ENCODE measurements around the gene VPS45.

Gene VPS45

DNA sequence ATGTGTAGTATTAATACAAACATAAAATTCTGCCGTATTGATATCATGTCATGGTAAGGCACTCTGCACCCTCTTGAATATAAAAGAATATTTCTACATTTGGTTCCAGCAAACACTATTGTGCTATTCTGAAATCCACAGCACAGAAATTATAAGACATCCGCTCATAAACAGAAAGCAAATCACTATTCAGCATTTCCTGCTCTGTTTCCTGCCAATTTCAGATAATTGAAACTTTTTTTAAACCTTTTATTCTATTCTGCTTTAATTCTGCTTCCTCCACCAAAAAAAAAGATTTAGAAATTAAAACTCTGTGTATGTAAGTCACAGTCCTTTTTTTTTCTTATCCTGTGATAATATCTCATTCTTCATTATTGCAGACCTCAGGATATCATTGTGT is 42.5 kb downstream of the VPS45 start:
- in situ Hi-C loops (cut with MboI; ENCODE audit: low pct_unique_long_range_greater_than_20kb, low sequenced_read_pairs, unreplicated experiment): no loop called here
- no peak for DNase-seq (ENCODE audit: low spot score)
- TF ChIP-seq, protein P1, sequence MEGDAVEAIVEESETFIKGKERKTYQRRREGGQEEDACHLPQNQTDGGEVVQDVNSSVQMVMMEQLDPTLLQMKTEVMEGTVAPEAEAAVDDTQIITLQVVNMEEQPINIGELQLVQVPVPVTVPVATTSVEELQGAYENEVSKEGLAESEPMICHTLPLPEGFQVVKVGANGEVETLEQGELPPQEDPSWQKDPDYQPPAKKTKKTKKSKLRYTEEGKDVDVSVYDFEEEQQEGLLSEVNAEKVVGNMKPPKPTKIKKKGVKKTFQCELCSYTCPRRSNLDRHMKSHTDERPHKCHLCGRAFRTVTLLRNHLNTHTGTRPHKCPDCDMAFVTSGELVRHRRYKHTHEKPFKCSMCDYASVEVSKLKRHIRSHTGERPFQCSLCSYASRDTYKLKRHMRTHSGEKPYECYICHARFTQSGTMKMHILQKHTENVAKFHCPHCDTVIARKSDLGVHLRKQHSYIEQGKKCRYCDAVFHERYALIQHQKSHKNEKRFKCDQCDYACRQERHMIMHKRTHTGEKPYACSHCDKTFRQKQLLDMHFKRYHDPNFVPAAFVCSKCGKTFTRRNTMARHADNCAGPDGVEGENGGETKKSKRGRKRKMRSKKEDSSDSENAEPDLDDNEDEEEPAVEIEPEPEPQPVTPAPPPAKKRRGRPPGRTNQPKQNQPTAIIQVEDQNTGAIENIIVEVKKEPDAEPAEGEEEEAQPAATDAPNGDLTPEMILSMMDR (IDR thresholded peaks at IDR 0.05; ENCODE audit: extremely low read depth, insufficient read depth, missing control alignments): no peak

DNA sequence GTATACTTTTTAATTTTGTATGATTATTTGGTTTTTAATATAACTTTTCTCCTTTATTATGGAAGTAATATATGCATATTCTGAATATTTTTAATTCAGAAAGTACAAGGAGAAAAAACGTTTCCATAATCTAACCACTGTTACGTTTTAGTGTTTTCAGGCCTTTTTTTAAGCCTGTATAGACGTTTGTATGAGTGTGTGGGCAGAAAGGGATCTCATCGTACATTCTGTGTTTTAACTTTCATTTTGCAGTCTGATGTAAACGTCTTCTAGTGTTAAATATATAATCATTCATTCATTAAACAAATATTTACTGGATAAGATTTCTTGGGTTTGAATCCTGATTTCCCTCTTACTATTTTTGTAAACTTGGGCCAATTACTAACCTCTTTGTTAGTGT is 44.1 kb downstream of the VPS45 start:
- TF ChIP-seq, protein P1 (IDR thresholded peaks at IDR 0.05; ENCODE audit: extremely low read depth, insufficient read depth, missing control alignments): no peak
- in situ Hi-C loops (cut with MboI; ENCODE audit: low pct_unique_long_range_greater_than_20kb, low sequenced_read_pairs, unreplicated experiment): no loop called here
- no peak for DNase-seq (ENCODE audit: low spot score)

DNA sequence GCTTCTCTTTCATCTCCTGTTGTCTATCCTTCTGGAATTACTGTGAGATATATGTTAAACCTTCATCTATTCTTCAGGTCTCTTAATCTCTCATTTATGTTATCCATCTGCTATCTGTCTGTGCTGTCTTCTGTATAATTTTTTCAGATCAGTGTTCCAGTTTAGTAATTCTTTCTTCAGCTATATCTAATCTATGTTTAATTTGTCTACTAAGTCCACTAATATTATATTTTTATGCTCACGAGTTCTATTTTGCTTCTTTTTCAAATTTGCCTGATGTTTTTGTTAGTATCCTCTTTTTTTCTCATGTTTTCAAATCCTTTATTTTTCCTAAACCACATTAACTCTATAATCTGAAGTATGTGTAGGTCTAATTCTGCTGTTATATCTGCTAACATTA is 47.5 kb downstream of the VPS45 start:
- no peak for DNase-seq (ENCODE audit: low spot score)
- in situ Hi-C loops (cut with MboI; ENCODE audit: low pct_unique_long_range_greater_than_20kb, low sequenced_read_pairs, unreplicated experiment): no loop called here
- TF ChIP-seq, protein P1 (IDR thresholded peaks at IDR 0.05; ENCODE audit: extremely low read depth, insufficient read depth, missing control alignments): no peak

DNA sequence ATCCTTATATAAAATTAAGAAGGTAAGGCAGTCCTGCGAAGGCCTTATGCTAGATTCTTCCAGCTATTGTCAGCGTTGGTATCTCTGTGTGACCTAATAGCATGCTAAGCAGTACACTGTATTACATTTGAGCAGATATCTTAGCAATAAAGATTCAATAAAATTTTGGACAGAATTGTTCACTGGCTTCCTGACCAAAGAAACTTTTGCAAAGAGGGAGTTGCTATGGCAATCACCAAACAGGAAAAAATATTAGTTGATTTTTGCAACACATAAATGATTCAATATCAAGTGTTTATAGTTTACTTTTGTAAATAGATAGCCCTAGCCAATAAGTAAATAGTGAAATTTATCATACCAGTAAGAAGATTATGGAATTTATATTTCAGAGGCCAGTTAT is 51.1 kb downstream of the VPS45 start:
- in situ Hi-C loops (cut with MboI; ENCODE audit: low pct_unique_long_range_greater_than_20kb, low sequenced_read_pairs, unreplicated experiment): no loop called here
- TF ChIP-seq, protein P1 (IDR thresholded peaks at IDR 0.05; ENCODE audit: extremely low read depth, insufficient read depth, missing control alignments): no peak
- no peak for DNase-seq (ENCODE audit: low spot score)

DNA sequence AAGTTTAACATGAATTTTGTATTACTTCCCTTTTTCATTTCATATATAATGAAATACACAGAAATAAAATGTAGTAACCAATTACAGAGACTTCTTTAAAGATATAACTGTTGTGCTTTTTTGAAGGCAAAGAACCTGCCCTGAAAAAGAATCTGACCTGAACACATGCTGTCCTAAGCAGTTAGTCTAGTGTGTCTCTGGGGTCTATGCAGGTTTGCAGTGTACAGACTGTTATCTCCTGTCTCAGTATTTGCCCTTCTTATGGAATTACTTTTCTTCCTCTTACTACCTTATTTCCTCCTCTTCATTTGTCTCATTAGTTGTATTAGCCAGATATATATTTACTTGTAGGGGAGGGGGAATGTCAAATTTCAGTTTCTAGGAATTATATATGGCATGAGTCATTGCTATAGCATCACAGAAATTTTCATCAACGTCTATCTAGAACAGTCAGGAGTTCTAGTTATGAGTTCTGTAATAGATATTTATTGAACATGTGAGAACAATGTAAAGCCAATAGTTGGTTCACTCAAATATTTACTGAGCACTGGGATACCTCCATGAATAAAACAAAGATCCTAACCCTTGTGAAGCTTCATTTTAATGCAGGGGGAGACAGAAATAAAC is 53.8 kb downstream of the VPS45 start:
- TF ChIP-seq, protein P1 (IDR thresholded peaks at IDR 0.05; ENCODE audit: extremely low read depth, insufficient read depth, missing control alignments): no peak
- in situ Hi-C loops (cut with MboI; ENCODE audit: low pct_unique_long_range_greater_than_20kb, low sequenced_read_pairs, unreplicated experiment): no loop called here
- no peak for DNase-seq (ENCODE audit: low spot score)

DNA sequence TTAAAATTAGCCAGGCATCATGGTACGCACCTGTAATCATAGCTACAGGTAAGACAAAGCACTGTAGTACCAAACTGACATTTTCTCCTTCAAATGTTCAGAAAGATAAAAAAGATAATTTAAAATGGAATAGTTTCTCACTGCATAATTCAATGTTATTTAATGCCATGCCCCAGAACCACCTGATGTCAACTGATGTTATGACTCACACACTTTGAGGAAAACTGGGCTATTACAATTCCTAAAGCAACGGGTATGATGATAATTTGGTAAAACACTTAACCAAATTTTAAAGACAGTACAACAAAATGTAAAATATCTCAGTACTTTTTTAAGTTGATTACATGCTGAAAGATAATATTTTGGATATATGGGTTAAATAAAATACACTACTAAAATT is 59.2 kb downstream of the VPS45 start:
- no peak for DNase-seq (ENCODE audit: low spot score)
- in situ Hi-C loops (cut with MboI; ENCODE audit: low pct_unique_long_range_greater_than_20kb, low sequenced_read_pairs, unreplicated experiment): no loop called here
- TF ChIP-seq, protein P1 (IDR thresholded peaks at IDR 0.05; ENCODE audit: extremely low read depth, insufficient read depth, missing control alignments): no peak
